ENCODE data around the gene PTPRN2. TPM values are rescaled to one million over a fixed set of nuclear protein-coding genes. Genes with fewer than 3 reads are reported as not detected.

PTPRN2 gene
- total and polyA plus RNA-seq, 2 experiments from 2014 or later: 0.28 TPM; not detected in 1

DNA sequence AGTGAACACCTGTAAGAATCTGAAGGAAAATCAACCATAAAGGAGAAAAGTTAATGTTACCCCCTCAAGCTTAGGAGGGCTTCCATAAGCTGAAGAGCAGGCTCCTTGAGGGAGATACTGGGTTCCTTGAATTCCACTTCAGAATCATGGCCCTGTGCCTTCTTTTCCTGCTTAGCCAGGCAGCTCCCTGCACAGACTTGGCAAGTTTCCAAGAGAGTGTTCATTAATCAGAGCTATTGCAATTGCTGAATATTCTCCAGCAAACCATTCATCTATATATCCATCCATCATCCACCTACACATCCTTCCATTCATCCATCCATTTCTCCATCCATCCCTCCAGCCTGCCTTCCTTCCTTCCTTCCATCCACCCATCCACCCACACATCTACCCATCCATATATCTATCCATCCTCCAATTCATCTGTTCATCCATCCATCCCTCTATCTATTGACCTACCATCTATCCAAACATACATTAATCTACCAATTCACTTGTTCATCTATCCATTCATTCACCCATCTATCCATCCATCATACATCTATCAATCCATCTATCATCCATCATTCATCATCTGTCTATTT, 574.4 kb downstream of the PTPRN2 start:
- no peaks in the 10 kb centered on the region for H3K9me3 ChIP-seq (ENCODE audit: low read depth)
- H3K27me3 ChIP-seq: no peaks in the 10 kb centered on the region
- no peak overlapping the region for H3K4me3 ChIP-seq
- H3K4me1 ChIP-seq (ENCODE audit: low read depth): peaks cover 8% of the 10 kb centered on the region
- no peak overlapping the region for H3K27ac ChIP-seq
- H3K36me3 ChIP-seq: no peaks in the 10 kb centered on the region
- TF ChIP-seq, protein P1, sequence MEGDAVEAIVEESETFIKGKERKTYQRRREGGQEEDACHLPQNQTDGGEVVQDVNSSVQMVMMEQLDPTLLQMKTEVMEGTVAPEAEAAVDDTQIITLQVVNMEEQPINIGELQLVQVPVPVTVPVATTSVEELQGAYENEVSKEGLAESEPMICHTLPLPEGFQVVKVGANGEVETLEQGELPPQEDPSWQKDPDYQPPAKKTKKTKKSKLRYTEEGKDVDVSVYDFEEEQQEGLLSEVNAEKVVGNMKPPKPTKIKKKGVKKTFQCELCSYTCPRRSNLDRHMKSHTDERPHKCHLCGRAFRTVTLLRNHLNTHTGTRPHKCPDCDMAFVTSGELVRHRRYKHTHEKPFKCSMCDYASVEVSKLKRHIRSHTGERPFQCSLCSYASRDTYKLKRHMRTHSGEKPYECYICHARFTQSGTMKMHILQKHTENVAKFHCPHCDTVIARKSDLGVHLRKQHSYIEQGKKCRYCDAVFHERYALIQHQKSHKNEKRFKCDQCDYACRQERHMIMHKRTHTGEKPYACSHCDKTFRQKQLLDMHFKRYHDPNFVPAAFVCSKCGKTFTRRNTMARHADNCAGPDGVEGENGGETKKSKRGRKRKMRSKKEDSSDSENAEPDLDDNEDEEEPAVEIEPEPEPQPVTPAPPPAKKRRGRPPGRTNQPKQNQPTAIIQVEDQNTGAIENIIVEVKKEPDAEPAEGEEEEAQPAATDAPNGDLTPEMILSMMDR (IDR thresholded peaks at IDR 0.05; ENCODE audit: low read depth, low read length): no peak
- DNase-seq (ENCODE audit: low read depth in 1 of 2, low spot score in 1 of 2): no peak

- TF ChIP-seq, protein P1 (IDR thresholded peaks at IDR 0.05; ENCODE audit: low read depth, low read length): no peak
- DNase-seq (ENCODE audit: low read depth in 1 of 2, low spot score in 1 of 2): no peak
- Histone ChIP-seq H3K4me3 (no peak overlapping the region), H3K27ac (no peak overlapping the region), H3K27me3 (no peaks in the 10 kb centered on the region), H3K4me1 (ENCODE audit: low read depth) (peaks cover 5% of the 10 kb centered on the region), H3K9me3 (ENCODE audit: low read depth) (no peaks in the 10 kb centered on the region), H3K36me3 (no peaks in the 10 kb centered on the region)
Observed at GRCh38 chr7:158011941-158012340, 575.7 kb downstream of the PTPRN2 start.

- H3K36me3 ChIP-seq: no peaks in the 10 kb centered on the region
- no peak overlapping the region for H3K27ac ChIP-seq
- no peaks in the 10 kb centered on the region for H3K9me3 ChIP-seq (ENCODE audit: low read depth)
- peaks cover 3% of the 10 kb centered on the region for H3K4me1 ChIP-seq (ENCODE audit: low read depth)
- TF ChIP-seq, protein P1 (IDR thresholded peaks at IDR 0.05; ENCODE audit: low read depth, low read length): no peak
- no peak overlapping the region for H3K4me3 ChIP-seq
- H3K27me3 ChIP-seq: no peaks in the 10 kb centered on the region
- DNase-seq (ENCODE audit: low read depth in 1 of 2, low spot score in 1 of 2): no peak
Observed at GRCh38 chr7:158010961-158011693, 576.5 kb downstream of the PTPRN2 start.

- TF ChIP-seq, protein P1 (IDR thresholded peaks at IDR 0.05; ENCODE audit: low read depth, low read length): no peak
- no peak overlapping the region for H3K27ac ChIP-seq
- H3K9me3 ChIP-seq (ENCODE audit: low read depth): no peaks in the 10 kb centered on the region
- H3K4me3 ChIP-seq: no peak overlapping the region
- DNase-seq (ENCODE audit: low read depth in 1 of 2, low spot score in 1 of 2): no peak
- H3K36me3 ChIP-seq: no peaks in the 10 kb centered on the region
- H3K27me3 ChIP-seq: no peaks in the 10 kb centered on the region
- H3K4me1 ChIP-seq (ENCODE audit: low read depth): no peaks in the 10 kb centered on the region
Observed at GRCh38 chr7:158009886-158010285, 577.7 kb downstream of the PTPRN2 start.

DNA sequence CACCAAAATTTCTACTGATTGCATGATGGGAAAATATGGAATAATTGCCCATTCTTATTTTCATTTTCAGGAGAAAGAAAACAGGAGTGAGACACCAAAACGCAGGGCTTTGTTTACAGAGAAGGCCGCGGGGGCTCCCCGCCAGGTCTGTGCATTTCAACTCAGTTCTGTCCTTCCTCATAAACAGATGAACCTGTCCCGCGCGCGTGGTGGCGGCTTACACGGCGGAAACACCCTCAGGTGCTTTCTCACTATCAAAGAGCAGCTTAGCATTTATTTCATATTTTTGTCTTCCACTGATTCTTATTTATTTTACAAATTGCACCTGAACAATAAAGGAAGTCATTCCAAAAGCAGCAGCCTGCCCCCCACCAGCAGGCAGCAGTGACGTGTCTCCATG, 579.4 kb downstream of the PTPRN2 start:
- TF ChIP-seq, protein P1 (IDR thresholded peaks at IDR 0.05; ENCODE audit: low read depth, low read length): no peak
- H3K4me1 ChIP-seq (ENCODE audit: low read depth): no peaks in the 10 kb centered on the region
- no peak for DNase-seq (ENCODE audit: low read depth in 1 of 2, low spot score in 1 of 2)
- no peaks in the 10 kb centered on the region for H3K36me3 ChIP-seq
- H3K9me3 ChIP-seq (ENCODE audit: low read depth): no peaks in the 10 kb centered on the region
- H3K27me3 ChIP-seq: no peaks in the 10 kb centered on the region
- no peak overlapping the region for H3K27ac ChIP-seq
- no peak overlapping the region for H3K4me3 ChIP-seq

All from cardiac muscle cell (in vitro differentiated cells and primary cell).